Ovary (tissue), 3 donors: ENCODE measurements around the gene F2RL3.

ENCODE experiments used
- CTCF ChIP-seq, 3 donors: fragments of 450-650 bp in 2 of 3; fragments of 200-600 bp in 1 of 3; IDR thresholded peaks; one replicate each; pipeline versions ENCODE4 v1.5.1 to v1.8.0; 2016 to 2022; ENCODE audit warnings: antibody characterized with exemption in 3 of 3, mild to moderate bottlenecking in 1 of 3
- EP300 ChIP-seq: sonication (generic); formaldehyde crosslinking; IDR thresholded peaks from one replicate; pipeline ENCODE4 v1.6.1; 2017; ENCODE audit warnings: antibody characterized with exemption
- POLR2A ChIP-seq: fragments of 450-650 bp; IDR thresholded peaks from one replicate; pipeline ENCODE4 v1.6.1; 2017; ENCODE audit warnings: antibody characterized with exemption, mild to moderate bottlenecking, moderate library complexity
- donor health status: DM: no; HTN: no; CAD: no.

- TF ChIP-seq EP300, result no peak
- TF ChIP-seq CTCF (IDR thresholded peaks at IDR 0.05), result no peak
- TF ChIP-seq POLR2A, result no peak
Observed at GRCh38 chr19:16878181-16878965, 10.4 kb upstream of the F2RL3 start.
